ENCODE data around the gene OR2C3.

The OR2C3 gene

GRCh38 chr1:247574236-247574635, 38.0 kb upstream of the OR2C3 start:
- CTCF ChIA-PET: no interaction called here
- H3K27ac ChIP-seq (ENCODE audit: extremely low read depth, low read depth, low read length): no peak overlapping the region
- H3K36me3 ChIP-seq (ENCODE audit: control insufficient read depth in 2 of 2, insufficient read depth in 1 of 2, low read length in 2 of 2): no peaks in the 10 kb centered on the region
- no peak for TF ChIP-seq ZNF423 (tag by site-specific recombination; IDR thresholded peaks at IDR 0.05)
- no peak for TF ChIP-seq ZNF510 (tag by site-specific recombination; IDR thresholded peaks at IDR 0.05; ENCODE audit: insufficient replicate concordance)
- no peak for TF ChIP-seq ZNF266 (tag by site-specific recombination; IDR thresholded peaks at IDR 0.05; ENCODE audit: low read depth)
- no peak for TF ChIP-seq ZNF530 (tag by site-specific recombination; IDR thresholded peaks at IDR 0.05; ENCODE audit: low read depth)
- no peak for TF ChIP-seq ZNF426 (tag by site-specific recombination; IDR thresholded peaks at IDR 0.05)
- TF ChIP-seq, protein P1, sequence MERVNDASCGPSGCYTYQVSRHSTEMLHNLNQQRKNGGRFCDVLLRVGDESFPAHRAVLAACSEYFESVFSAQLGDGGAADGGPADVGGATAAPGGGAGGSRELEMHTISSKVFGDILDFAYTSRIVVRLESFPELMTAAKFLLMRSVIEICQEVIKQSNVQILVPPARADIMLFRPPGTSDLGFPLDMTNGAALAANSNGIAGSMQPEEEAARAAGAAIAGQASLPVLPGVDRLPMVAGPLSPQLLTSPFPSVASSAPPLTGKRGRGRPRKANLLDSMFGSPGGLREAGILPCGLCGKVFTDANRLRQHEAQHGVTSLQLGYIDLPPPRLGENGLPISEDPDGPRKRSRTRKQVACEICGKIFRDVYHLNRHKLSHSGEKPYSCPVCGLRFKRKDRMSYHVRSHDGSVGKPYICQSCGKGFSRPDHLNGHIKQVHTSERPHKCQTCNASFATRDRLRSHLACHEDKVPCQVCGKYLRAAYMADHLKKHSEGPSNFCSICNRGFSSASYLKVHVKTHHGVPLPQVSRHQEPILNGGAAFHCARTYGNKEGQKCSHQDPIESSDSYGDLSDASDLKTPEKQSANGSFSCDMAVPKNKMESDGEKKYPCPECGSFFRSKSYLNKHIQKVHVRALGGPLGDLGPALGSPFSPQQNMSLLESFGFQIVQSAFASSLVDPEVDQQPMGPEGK (tag by site-specific recombination; IDR thresholded peaks at IDR 0.05): no peak
- no peak for TF ChIP-seq ZBTB7A (tag by site-specific recombination; IDR thresholded peaks at IDR 0.05; ENCODE audit: low read depth)
- no peak for TF ChIP-seq ZNF37A (tag by site-specific recombination; IDR thresholded peaks at IDR 0.05)
- TF ChIP-seq, protein P2, sequence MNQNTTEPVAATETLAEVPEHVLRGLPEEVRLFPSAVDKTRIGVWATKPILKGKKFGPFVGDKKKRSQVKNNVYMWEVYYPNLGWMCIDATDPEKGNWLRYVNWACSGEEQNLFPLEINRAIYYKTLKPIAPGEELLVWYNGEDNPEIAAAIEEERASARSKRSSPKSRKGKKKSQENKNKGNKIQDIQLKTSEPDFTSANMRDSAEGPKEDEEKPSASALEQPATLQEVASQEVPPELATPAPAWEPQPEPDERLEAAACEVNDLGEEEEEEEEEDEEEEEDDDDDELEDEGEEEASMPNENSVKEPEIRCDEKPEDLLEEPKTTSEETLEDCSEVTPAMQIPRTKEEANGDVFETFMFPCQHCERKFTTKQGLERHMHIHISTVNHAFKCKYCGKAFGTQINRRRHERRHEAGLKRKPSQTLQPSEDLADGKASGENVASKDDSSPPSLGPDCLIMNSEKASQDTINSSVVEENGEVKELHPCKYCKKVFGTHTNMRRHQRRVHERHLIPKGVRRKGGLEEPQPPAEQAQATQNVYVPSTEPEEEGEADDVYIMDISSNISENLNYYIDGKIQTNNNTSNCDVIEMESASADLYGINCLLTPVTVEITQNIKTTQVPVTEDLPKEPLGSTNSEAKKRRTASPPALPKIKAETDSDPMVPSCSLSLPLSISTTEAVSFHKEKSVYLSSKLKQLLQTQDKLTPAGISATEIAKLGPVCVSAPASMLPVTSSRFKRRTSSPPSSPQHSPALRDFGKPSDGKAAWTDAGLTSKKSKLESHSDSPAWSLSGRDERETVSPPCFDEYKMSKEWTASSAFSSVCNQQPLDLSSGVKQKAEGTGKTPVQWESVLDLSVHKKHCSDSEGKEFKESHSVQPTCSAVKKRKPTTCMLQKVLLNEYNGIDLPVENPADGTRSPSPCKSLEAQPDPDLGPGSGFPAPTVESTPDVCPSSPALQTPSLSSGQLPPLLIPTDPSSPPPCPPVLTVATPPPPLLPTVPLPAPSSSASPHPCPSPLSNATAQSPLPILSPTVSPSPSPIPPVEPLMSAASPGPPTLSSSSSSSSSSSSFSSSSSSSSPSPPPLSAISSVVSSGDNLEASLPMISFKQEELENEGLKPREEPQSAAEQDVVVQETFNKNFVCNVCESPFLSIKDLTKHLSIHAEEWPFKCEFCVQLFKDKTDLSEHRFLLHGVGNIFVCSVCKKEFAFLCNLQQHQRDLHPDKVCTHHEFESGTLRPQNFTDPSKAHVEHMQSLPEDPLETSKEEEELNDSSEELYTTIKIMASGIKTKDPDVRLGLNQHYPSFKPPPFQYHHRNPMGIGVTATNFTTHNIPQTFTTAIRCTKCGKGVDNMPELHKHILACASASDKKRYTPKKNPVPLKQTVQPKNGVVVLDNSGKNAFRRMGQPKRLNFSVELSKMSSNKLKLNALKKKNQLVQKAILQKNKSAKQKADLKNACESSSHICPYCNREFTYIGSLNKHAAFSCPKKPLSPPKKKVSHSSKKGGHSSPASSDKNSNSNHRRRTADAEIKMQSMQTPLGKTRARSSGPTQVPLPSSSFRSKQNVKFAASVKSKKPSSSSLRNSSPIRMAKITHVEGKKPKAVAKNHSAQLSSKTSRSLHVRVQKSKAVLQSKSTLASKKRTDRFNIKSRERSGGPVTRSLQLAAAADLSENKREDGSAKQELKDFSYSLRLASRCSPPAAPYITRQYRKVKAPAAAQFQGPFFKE (tag by site-specific recombination; IDR thresholded peaks at IDR 0.05; ENCODE audit: borderline replicate concordance): no peak
- no peak for TF ChIP-seq ZNF600 (tag by site-specific recombination; IDR thresholded peaks at IDR 0.05)
- no peak for TF ChIP-seq ZNF211 (tag by site-specific recombination; IDR thresholded peaks at IDR 0.05; ENCODE audit: low read depth)
- TF ChIP-seq, protein P3, sequence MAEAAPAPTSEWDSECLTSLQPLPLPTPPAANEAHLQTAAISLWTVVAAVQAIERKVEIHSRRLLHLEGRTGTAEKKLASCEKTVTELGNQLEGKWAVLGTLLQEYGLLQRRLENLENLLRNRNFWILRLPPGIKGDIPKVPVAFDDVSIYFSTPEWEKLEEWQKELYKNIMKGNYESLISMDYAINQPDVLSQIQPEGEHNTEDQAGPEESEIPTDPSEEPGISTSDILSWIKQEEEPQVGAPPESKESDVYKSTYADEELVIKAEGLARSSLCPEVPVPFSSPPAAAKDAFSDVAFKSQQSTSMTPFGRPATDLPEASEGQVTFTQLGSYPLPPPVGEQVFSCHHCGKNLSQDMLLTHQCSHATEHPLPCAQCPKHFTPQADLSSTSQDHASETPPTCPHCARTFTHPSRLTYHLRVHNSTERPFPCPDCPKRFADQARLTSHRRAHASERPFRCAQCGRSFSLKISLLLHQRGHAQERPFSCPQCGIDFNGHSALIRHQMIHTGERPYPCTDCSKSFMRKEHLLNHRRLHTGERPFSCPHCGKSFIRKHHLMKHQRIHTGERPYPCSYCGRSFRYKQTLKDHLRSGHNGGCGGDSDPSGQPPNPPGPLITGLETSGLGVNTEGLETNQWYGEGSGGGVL (tag by site-specific recombination; IDR thresholded peaks at IDR 0.05): no peak
- no peak for TF ChIP-seq ZNF133 (tag by site-specific recombination; IDR thresholded peaks at IDR 0.05)
- no peak for TF ChIP-seq TCF7L2 (IDR thresholded peaks at IDR 0.05; ENCODE audit: borderline replicate concordance, low read depth, low read length)
- no peak for TF ChIP-seq ZNF624 (tag by site-specific recombination; IDR thresholded peaks at IDR 0.05)
- no peak for TF ChIP-seq ZNF324 (tag by site-specific recombination; IDR thresholded peaks at IDR 0.05)
- no peak for TF ChIP-seq ZNF837 (tag by site-specific recombination; IDR thresholded peaks at IDR 0.05)
- TF ChIP-seq YY2 (tag by site-specific recombination; IDR thresholded peaks at IDR 0.05): no peak
- H3K4me3 ChIP-seq (ENCODE audit: low read depth, low read length): no peak overlapping the region
- H3K9me3 ChIP-seq (ENCODE audit: control insufficient read depth, insufficient read depth, low read depth, low read length): no peaks in the 10 kb centered on the region
- no peaks in the 10 kb centered on the region for H3K4me1 ChIP-seq (ENCODE audit: control insufficient read depth, insufficient read depth, low read length)
- POLR2A ChIA-PET: no interaction called here

Measured in HEK293 (cell line).